ENCODE data around the gene HRG. TPM values are rescaled to one million over a fixed set of nuclear protein-coding genes. Genes with fewer than 3 reads are reported as not detected.
"Not testable (repeated sequence)": the region's sequence is repeated elsewhere in the genome, so short reads cannot be mapped to it uniquely, and the experiment has no call there.

HRG gene
- total RNA-seq, 1 experiment from 2014 or later, result not detected

DNA sequence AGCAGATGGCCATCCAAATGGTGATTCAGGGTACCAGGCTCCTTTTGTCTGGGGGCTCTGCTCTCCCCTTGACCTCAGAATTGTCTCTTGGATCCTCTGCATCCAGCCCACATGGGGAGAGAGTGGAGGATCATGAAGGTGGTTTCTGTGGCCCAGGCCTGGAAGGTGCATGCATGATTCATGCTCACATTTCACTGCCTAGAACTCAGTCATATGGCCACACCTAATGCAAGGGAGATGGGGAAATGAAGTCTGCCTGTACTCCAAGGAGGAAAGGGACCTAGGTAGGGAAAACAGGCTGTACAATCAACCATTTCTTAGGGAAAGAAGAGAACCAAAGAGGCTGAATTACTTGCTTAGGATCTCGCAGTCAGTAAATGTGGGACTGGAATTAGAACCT lies 15.1 kb downstream of the HRG start:
- no peak for DNase-seq (ENCODE audit: low spot score)

DNA sequence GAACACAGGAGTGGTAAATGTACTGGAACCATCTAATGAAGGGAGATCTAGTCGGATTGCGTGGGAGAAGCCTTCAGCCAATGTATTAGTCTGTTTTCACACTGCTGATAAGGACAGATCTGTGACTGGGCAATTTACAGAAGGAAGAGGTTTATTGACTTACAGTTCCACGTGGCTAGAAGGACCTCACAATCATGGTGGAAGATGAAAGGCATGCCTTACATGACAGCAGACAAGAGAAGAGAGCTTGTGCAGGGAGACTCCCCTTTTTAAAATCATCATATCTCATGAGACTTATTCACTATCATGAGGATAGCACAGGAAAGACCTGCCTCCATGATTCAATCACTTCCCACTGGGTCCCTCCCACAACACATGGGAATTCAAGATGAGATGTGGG lies 17.0 kb downstream of the HRG start:
- no peak for DNase-seq (ENCODE audit: low spot score)

- DNase-seq (ENCODE audit: low spot score), result no peak
Measured at GRCh38 chr3:186683979-186684378, 18.2 kb downstream of the HRG start.

DNA sequence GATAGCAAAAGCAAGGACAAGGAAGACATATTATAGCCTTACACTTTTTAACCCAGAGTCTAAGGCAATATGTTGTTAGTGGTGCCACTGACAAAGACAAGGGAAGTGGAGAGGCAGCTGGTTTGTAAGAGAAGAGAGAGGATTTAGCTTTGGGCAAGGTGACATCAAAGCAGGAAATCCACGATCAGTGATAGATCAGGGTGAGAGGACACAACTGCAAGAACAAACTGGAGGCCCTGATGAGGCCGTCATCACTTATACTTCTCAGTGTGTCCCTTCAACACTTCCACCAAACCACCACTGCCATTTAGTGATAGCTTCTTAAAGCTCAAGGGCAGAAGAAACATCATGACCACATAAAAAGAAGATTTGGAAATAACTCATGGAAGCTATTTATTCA lies 20.7 kb downstream of the HRG start:
- DNase-seq (ENCODE audit: low spot score), result not testable (repeated sequence)

- DNase-seq (ENCODE audit: low spot score), result no peak
Measured at GRCh38 chr3:186687120-186687651, 21.4 kb downstream of the HRG start.

GRCh38 chr3:186690304-186690703 lies 24.5 kb downstream of the HRG start:
- not testable (repeated sequence) for DNase-seq (ENCODE audit: low spot score)

DNA sequence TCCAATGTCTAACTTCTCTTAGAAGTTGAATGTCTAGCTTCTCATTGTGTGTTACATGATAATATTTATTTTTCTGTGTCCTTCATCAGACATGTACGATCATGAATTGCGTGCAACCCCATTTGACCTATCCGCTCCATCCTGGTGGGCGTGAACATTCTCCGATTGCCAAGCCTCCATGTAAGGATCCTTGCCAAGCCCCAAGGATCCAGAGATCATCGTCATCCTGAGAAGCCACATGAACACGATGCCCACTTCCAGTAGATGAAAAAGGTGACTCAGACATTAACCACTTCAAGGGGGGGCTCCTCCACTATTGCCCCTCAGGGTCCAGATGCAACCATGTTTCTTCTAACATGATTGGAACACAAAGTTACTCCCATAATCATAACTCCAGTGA lies 25.9 kb downstream of the HRG start:
- no peak for DNase-seq (ENCODE audit: low spot score)

- no peak for DNase-seq (ENCODE audit: low spot score)
Measured at GRCh38 chr3:186693843-186694242, 28.0 kb downstream of the HRG start.

DNA sequence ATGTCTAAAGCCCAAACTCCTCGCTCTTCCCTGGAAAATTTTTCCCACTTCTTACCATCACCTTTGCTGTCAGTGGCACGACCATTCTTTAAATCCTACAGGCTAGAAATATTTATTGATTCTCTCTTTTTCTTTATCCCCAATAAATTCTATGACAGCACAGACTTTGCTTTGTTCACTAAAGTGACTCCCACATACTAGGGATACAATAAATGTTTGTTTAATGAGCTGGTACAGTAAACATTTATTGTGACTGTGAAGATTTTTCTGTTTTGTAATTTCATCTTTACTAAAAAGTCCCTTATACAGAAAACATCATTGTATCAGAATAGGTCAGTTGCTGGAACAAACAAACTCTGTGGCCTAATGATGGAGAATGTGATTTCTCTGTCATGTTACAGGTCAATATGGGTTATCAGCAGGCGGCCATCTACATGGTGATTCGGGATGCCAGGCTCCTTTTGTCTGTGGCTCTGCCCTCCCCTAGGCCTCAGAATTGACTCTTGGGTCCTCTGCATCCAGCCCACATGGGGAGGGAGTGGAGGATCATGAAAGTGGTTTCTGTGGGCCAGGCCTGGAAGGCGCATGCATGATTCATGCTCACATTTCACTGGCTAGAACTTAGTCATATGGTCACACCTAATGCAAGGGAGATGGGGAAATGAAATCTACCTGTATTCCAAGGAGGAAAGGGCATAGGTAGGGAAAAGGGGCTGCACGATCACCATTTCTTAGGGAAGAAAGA lies 28.6 kb downstream of the HRG start:
- DNase-seq (ENCODE audit: low spot score), result no peak

DNA sequence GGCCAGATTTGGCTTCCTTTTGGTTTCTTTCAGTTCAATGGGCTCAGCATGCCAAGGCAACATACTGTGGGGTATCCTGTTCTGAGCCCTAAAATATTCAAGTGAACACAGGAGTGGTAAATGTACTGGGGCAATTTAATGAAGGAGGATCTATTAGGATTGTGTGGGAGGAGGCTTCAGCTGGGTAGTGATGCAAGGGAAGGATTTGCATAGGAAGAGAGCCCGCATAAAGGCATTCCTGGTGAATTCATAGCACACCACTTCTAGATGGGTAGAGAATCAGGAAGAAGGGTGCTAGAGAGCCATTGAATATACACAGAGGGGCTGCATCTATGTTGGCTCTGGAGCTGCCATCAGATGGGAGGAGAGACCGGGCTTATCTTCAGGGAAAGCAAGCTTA lies 30.7 kb downstream of the HRG start:
- no peak for DNase-seq (ENCODE audit: low spot score)

GRCh38 chr3:186697510-186697909 lies 31.7 kb downstream of the HRG start:
- no peak for DNase-seq (ENCODE audit: low spot score)

DNA sequence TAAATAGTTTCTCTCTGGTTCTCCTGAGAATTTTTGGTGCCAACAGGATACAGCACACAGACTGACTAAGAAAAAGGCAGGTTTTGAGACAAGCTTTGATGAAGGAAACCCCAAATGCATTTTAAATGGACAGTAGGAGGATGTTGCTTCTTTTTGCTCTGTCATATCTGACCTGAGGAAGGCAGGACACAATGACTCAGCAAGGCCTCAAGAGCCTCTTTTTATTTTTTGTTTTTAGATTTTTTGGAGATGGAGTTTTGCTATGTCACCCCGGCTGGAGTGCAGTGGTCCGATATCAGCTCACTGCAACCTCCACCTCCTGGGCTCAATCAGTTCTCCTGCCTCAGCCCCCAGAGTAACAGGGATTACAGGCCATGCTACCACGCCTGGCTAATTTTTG lies 34.5 kb downstream of the HRG start:
- DNase-seq (ENCODE audit: low spot score), result no peak

DNA sequence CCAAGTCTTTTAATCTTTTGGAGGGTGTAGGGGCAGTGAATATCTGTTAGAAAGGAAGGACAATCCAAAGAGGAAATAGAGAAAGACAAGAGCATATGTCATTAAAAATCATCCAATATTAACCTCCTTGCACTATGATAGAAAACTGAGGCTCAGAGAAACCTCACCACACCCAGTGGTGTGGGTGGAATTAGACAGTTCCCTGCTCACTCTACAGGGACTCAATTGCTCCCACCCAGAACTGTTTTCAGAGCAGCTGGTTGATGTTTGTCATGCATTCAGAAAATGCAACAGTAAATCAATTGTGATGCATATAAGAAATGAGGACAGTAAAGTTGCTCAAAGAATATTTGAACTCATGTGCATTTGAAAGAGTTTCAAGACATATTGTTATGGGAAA lies 36.6 kb downstream of the HRG start:
- DNase-seq (ENCODE audit: low spot score), result not testable (repeated sequence)

- DNase-seq (ENCODE audit: low spot score), result no peak
Measured at GRCh38 chr3:186705882-186706780, 40.3 kb downstream of the HRG start.

DNA sequence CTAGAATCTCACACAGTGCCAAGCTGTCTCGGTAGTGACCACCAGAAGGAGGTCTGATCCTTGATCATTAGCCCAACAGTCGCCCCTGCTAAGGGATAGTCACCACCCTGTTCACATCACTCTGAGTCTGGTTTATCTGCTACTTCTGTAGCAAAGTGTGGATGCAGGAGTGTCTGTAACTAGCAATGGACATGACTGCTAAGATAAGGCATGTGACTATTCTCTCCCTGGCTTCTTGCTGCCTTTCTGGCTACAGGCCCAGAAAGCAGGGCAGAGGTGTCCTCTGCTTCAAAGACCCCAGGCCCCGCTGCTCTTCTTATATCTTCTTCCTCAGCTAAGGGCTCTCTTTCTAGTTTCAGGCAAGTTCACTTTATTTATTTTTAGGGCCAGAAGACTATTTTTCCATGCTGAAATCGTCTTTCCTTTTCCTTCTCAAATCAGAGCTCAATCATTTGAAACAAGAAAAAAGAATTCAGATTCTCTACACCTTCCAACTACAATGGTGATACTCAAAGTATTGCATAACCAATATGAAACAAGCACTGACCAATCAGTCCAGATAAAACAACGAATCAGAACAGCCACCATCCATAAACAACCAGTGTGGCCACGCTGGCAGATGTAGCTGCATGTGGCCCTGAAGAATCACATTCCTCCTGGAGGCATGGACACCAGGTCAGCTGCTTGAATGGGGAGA lies 43.3 kb downstream of the HRG start:
- no peak for DNase-seq (ENCODE audit: low spot score)

DNA sequence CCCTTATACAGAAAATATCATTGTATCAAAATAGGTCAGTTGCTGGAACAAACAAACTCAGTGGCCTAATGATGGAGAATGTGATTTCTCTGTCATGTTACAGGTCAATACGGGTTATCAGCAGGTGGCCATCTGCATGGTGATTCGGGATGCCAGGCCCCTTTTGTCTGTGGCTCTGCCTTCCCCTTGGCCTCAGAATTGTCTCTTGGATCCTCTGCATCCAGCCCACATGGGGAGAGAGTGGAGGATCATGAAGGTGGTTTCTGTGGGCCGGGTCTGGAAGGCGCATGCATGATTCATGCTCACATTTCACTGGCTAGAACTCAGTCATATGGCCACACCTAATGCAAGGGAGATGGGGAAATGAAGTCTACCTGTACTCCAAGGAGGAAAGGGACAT lies 44.9 kb downstream of the HRG start:
- not testable (repeated sequence) for DNase-seq (ENCODE audit: low spot score)

DNA sequence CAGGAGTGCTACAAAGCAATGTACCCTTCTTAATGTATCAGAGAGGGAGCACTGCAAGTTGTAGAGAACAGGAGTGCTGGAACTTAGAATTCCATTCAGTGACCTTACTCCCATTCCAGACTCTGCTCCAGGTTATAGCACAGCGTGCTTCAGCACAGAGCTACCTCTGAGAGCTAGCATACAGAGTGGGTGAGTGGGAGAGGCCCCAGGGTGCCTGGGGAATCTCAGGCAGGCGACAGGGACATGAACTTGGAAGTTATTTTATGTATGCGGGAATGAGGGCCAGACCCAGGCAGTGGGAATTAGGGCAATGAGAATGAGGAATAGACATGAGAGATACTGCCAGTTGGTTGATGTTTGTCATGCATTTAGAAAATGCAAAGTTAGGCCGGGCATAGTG lies 47.7 kb downstream of the HRG start:
- no peak for DNase-seq (ENCODE audit: low spot score)

- no peak for DNase-seq (ENCODE audit: low spot score)
Measured at GRCh38 chr3:186717039-186717457, 51.2 kb downstream of the HRG start, which contains the start of gene KNG1. TSS of gene KNG1 (plus strand) at chr3:186717359. CDS start at chr3:186717543, 184 bp downstream.

DNA sequence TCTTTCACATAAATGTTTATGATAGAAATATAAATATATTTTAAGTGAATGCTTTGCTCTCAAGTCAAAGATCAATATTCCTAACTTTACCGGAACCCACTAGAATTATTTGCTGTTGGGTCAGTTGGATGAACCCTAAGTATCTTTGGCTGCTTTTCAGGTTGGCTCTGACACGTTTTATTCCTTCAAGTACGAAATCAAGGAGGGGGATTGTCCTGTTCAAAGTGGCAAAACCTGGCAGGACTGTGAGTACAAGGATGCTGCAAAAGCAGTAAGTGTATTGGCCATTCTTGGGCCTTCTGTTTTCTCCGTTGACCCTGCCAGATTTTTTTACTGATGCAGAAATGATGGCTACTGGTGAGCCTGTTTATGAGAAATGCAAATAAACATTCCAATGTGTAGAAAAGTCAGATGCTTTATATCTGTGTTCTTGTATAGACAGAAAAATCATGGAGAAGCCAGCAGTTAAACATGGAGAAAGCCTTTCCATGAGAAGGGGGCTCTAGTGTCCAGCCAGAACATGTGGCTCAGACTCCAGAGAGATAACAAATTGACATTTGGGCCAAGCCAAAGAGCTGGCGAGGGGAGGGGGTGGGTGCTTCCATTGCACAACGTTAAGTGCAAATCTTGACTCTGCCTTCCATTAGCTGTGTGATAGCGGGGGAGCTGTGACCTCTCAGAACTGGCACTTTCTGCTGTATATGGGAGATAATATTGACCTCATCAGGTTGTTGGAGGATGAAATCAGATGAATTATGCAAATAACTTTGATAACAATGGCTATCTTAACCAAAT lies 54.3 kb downstream of the HRG start:
- DNase-seq (ENCODE audit: low spot score), result no peak

- DNase-seq (ENCODE audit: low spot score), result no peak
Measured at GRCh38 chr3:186722457-186722856, 56.6 kb downstream of the HRG start.

- no peak for DNase-seq (ENCODE audit: low spot score)
Measured at GRCh38 chr3:186724911-186725310, 59.1 kb downstream of the HRG start.

Data from H4 (cell line).